ENCODE data around the gene CRK. TPM values are rescaled to one million over a fixed set of nuclear protein-coding genes. Genes with fewer than 3 reads are reported as not detected.

The CRK gene
- total and polyA plus RNA-seq, 10 of the 15 experiments (the other 5 are each of a cell fraction or from before 2014, with no cell fraction given), result 11.1 to 23.8 (median 20.5) TPM

DNA sequence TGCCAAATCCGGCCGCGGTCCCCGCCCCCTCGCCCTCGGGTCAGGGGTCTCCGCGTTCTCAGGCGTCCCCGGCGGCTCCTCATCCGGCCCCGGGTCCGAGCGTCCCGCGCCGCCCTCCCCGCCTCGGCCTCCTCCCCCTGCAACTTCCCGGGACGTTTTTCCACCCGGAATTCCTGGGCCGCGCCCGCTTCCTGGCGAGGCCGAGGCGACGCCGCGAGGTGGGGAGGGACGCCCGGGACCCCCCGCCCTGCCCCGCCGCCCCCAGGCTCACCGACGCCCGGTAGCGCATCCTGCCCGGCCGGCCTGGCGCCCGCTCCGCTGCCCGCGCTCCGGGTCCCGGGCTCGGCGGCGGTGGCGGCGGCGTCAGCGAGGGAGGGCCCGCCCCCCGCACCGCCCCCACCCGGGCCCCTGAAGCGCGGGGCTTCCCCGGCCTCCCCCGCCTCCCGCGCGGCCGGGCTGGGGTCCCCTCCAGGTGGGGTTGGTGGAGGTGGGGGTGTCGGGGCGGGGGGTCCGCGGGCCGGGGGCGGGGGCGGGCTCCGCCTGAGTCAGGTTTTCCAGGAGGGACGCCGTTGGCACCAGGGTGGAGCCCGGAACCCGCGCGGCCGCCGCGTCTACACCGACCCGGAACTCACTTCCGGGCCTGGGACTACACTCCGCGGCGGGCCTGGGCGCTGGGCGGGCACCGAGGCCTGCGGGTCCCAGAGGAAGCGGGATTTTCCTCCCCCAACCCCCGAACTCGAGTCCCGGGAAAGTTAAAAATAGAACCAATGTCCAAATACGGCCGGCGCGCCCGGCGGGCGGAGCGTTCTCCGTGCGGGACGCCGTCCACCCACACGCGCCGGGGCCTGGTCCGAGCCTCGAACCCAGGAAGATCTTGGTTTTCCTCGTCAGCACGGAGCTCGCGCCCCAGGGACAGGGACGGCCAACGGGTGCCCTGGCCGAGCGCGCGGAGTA, 29.7 kb upstream of the CRK start (continued):
- TF ChIP-seq, protein P1, sequence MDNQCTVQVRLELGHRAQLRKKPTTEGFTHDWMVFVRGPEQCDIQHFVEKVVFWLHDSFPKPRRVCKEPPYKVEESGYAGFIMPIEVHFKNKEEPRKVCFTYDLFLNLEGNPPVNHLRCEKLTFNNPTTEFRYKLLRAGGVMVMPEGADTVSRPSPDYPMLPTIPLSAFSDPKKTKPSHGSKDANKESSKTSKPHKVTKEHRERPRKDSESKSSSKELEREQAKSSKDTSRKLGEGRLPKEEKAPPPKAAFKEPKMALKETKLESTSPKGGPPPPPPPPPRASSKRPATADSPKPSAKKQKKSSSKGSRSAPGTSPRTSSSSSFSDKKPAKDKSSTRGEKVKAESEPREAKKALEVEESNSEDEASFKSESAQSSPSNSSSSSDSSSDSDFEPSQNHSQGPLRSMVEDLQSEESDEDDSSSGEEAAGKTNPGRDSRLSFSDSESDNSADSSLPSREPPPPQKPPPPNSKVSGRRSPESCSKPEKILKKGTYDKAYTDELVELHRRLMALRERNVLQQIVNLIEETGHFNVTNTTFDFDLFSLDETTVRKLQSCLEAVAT (IDR thresholded peaks at IDR 0.05), result no peak
- TF ChIP-seq, protein P2, sequence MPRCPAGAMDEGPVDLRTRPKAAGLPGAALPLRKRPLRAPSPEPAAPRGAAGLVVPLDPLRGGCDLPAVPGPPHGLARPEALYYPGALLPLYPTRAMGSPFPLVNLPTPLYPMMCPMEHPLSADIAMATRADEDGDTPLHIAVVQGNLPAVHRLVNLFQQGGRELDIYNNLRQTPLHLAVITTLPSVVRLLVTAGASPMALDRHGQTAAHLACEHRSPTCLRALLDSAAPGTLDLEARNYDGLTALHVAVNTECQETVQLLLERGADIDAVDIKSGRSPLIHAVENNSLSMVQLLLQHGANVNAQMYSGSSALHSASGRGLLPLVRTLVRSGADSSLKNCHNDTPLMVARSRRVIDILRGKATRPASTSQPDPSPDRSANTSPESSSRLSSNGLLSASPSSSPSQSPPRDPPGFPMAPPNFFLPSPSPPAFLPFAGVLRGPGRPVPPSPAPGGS (IDR thresholded peaks at IDR 0.05; ENCODE audit: borderline replicate concordance, insufficient read depth, low read depth, low read length, poor library complexity, severe bottlenecking), result no peak
- TF ChIP-seq, protein P3, sequence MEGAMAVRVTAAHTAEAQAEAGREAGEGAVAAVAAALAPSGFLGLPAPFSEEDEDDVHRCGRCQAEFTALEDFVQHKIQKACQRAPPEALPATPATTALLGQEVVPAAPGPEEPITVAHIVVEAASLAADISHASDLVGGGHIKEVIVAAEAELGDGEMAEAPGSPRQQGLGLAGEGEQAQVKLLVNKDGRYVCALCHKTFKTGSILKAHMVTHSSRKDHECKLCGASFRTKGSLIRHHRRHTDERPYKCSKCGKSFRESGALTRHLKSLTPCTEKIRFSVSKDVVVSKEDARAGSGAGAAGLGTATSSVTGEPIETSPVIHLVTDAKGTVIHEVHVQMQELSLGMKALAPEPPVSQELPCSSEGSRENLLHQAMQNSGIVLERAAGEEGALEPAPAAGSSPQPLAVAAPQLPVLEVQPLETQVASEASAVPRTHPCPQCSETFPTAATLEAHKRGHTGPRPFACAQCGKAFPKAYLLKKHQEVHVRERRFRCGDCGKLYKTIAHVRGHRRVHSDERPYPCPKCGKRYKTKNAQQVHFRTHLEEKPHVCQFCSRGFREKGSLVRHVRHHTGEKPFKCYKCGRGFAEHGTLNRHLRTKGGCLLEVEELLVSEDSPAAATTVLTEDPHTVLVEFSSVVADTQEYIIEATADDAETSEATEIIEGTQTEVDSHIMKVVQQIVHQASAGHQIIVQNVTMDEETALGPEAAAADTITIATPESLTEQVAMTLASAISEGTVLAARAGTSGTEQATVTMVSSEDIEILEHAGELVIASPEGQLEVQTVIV (IDR thresholded peaks at IDR 0.05; ENCODE audit: borderline replicate concordance, partially characterized antibody), result no peak
- no peak; the same call in 1 of the 2 replicates for TF ChIP-seq RUNX3 (IDR thresholded peaks at IDR 0.05; ENCODE audit: low read length)
- no peak for TF ChIP-seq RAD51 (IDR thresholded peaks at IDR 0.05)
- no peak for TF ChIP-seq PAX5 (IDR thresholded peaks at IDR 0.05; ENCODE audit: borderline replicate concordance, low read depth, low read length)
- TF ChIP-seq YBX1 (IDR thresholded peaks at IDR 0.05), result no peak
- TF ChIP-seq ZNF207 (IDR thresholded peaks at IDR 0.05; ENCODE audit: borderline replicate concordance), result 0 out of 2 replicates have a peak, but pooled peaks have one; percentile 7
- no peak for TF ChIP-seq MTA2 (IDR thresholded peaks at IDR 0.05; ENCODE audit: low read depth)
- TF ChIP-seq EED (IDR thresholded peaks at IDR 0.05; ENCODE audit: low read depth), result peak; percentile 72; the same call in 1 of the 2 replicates
- TF ChIP-seq RFX5 (IDR thresholded peaks at IDR 0.05; ENCODE audit: low read depth, low read length), result no peak
- TF ChIP-seq SP1 (IDR thresholded peaks at IDR 0.05; ENCODE audit: low read depth, low read length), result no peak
- TF ChIP-seq, protein P4, sequence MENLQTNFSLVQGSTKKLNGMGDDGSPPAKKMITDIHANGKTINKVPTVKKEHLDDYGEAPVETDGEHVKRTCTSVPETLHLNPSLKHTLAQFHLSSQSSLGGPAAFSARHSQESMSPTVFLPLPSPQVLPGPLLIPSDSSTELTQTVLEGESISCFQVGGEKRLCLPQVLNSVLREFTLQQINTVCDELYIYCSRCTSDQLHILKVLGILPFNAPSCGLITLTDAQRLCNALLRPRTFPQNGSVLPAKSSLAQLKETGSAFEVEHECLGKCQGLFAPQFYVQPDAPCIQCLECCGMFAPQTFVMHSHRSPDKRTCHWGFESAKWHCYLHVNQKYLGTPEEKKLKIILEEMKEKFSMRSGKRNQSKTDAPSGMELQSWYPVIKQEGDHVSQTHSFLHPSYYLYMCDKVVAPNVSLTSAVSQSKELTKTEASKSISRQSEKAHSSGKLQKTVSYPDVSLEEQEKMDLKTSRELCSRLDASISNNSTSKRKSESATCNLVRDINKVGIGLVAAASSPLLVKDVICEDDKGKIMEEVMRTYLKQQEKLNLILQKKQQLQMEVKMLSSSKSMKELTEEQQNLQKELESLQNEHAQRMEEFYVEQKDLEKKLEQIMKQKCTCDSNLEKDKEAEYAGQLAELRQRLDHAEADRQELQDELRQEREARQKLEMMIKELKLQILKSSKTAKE (IDR thresholded peaks at IDR 0.05; ENCODE audit: low read depth, poor library complexity, severe bottlenecking), result no peak
- TF ChIP-seq, protein P5, sequence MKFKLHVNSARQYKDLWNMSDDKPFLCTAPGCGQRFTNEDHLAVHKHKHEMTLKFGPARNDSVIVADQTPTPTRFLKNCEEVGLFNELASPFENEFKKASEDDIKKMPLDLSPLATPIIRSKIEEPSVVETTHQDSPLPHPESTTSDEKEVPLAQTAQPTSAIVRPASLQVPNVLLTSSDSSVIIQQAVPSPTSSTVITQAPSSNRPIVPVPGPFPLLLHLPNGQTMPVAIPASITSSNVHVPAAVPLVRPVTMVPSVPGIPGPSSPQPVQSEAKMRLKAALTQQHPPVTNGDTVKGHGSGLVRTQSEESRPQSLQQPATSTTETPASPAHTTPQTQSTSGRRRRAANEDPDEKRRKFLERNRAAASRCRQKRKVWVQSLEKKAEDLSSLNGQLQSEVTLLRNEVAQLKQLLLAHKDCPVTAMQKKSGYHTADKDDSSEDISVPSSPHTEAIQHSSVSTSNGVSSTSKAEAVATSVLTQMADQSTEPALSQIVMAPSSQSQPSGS (IDR thresholded peaks at IDR 0.05; ENCODE audit: low read length), result no peak
- TF ChIP-seq EGR1 (IDR thresholded peaks at IDR 0.05; ENCODE audit: borderline replicate concordance in 1 of 2, low read depth in 2 of 2, low read length in 2 of 2), result peak in 1 of 2 experiments; percentile 79; a peak in 2 of 3 replicates
- TF ChIP-seq CBX3 (IDR thresholded peaks at IDR 0.05; ENCODE audit: borderline replicate concordance, low read depth), result no peak
- TF ChIP-seq ZSCAN29 (IDR thresholded peaks at IDR 0.05), result peak; percentile 100
- TF ChIP-seq MXI1 (IDR thresholded peaks at IDR 0.05; ENCODE audit: low read depth, low read length), result no peak
- no peak for TF ChIP-seq ESRRA (IDR thresholded peaks at IDR 0.05; ENCODE audit: low read length)
